HG02678 (cell line): Measurements from ENCODE around the gene GRAP.
"Not testable (repeated sequence)": the region's sequence is repeated elsewhere in the genome, so short reads cannot be mapped to it uniquely, and the experiment has no call there.

Experiments
- ATAC-seq: cut with Tn5 transposase; IDR thresholded peaks from one replicate; pipeline ENCODE4 v1.9.1; 2021; ENCODE audit warnings: mild to moderate bottlenecking, moderate library complexity; ENCODE audit not compliant: unreplicated experiment

GRAP gene

DNA sequence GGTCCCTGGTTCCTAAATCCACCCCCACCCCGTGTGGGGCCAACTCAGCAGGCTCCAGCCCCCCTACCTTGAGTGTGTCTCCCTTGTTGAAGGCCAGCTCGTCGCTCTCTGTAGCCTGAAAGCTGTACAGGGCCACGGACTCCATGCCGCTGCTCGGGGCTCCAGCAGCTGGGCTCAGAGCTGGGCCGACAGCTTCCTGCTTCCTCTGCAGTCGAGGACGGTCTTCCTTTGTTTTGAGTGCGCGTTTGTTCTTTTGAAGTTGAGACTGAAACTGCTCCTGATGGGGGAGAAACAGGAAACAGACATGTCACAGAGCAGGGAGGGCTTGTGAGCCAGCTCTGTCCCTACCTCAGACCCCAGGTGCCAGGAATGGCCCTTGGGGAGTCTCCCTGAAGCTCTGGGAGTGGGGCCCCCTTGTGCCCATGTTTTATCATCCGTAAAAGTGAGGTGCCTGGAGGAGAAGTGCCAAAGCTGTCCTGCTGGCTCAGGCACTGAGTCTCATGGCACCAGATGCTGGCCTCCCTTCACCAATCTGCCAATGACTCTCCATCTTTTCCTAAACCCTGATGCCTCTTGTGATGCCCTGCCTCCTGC lies at the start of gene GRAP:
GRAP (minus strand) TSS at position 176 of the 594 bp plus-strand sequence; CDS start at position 145, 31 bp downstream.
- peak; percentile 36 for ATAC-seq

DNA sequence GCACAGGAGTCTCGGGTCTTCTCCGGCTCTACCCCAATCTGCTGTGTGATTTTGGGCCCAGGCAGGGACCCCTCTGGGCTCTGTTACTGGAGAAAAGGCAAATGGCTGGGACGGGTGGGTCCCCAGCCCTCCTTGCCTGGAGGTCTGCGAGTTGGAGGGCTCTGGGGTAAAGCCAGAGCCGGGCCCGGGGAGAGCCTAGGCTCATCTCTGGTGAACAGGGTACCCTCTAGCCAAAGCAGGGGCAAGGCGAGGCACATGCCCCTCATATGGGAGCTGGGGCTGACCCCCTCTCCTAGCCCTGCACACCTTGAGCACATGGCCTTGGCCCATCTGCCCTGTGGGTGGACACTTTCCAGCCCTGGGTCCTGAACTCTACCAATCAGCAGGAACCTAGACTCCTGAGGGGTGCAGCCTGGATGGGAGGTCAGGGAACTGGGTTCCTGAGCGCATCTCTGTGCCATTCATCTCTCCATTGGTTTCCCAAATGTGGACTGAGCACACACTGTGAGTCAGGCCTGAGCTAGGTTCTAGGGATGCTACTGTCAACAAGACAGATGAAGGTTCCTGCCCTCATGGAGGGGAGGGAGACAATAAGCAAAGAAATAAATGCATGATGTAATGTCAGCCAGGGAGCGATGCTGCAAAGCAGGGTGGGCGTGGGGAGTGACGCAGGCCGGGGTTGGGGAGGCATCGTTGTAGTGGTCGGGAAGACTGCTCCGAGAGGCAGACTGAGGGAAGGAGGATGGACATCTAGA lies 47.1 kb upstream of the GRAP start:
- not testable (repeated sequence) for ATAC-seq

- not testable (repeated sequence) for ATAC-seq
These were observed 46.3 kb upstream of the GRAP start for GRCh38 chr17:19092737-19093683.

DNA sequence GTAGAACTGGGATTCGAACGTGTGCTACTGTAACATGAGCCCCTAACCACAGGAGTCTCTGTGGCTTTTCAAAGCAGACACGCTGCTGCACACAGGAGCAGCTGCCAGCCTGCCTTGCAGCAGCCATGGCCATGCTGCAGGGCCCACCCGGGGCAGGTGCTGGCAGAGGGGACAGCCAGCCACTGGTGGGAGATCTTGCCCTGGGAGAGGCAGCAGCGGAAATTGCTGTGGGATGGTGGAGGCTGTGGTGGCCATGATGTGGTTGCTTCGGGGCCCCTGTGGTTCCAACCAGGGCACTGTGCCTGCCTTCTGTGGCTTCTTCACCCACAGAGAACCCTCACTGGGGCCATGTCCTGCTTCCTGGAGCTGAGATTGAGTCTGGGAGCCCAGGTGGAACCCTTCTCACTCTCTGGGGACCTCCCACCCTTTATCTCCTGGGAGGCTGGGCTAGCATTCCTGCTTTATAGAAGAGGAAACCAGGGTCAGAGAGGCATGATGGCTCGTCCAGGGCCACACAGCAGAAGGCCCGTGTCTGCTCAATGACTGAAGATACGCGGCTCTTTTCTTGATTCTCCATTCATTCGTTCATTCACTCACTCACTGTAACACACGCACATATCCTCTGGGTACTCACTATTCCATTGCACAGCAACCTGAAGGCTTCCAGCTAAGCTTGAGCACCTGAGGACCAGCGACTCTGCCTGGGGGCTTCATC lies 43.5 kb upstream of the GRAP start:
- not testable (repeated sequence) for ATAC-seq

DNA sequence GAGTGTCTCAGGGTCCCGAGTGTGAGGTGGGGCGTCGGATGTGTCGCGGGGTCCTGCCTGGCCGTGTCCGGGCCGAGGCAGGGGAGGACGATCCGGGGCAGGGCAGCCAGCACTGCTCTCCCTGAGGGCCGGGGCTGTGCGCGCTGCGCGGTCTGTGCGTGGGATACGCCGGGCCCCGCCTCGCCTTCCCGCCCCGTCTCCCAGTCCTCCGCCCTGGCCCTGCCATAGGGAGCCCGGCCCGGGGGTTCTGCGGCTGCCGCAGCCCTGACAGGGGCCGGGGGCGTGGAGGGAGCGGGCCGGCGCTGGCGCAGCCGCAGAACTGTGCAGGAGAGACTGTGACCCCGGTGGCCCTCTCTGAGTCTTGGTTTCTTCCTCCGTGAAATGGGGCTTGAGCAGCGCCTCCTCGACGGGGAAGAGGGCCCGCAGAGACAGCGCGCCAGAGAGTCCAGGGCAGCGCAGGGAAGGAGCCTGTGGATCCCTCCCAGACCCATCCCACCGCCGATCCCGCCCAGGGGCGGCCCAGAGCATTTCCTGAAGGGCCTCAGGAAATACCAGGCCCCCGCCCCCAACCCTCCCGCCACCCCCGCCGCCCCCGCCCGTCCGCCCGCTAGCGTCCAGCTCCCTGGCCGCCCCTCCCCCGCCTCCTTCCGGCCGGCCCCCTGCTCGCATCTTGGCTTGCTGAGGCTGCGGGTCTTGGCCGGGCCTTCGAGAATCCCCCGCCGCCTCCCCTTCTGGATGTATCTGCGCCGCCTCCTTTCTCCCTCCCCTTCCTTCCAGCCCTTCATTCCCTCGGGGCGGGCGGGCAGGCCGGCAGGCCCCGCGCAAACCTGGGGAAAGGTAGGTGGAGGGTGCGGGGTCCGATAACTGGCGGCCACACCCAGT lies 42.3 kb upstream of the GRAP start:
- ATAC-seq: not testable (repeated sequence)

- ATAC-seq: not testable (repeated sequence)
These were observed 30.6 kb upstream of the GRAP start for GRCh38 chr17:19077386-19077785.

DNA sequence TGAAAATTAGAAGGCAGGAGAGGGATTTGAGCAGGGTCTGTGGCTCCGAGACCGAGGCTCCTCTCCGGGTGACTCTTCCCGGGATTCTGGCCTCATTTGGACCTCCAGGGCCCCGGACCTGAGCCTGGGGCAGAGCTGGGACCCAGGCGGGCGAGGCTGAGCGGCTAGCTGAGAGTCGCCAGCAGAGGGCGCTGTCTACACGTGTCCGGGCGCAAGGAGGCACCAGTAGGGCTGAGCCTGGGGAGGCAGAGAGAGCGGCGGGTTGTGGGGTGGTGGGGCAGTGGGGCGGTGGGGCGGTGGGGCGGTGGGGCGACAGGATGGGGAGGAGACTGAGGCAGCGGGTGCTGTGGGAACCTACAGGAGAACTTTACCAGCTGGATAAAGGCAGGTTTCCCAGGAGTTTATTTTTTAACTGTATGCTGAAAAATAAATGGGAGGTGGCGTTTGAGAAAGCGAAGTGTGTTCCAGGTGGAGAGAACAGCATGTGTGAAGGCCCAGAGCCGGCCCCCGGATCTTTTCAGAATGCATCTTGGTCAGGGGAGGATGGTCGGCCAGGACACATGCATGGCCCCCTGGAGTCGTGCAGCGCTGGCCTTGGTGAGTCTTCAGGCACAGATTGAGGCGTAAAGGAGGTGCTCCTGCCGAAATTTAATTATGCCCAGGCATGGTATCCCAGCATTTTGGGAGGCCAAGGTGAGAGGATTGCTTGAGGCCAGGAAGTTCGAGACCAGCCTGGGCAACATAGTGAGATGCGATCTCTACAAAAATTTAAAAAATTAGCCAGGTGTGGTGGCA lies 29.8 kb upstream of the GRAP start:
- peak; percentile 47 for ATAC-seq

DNA sequence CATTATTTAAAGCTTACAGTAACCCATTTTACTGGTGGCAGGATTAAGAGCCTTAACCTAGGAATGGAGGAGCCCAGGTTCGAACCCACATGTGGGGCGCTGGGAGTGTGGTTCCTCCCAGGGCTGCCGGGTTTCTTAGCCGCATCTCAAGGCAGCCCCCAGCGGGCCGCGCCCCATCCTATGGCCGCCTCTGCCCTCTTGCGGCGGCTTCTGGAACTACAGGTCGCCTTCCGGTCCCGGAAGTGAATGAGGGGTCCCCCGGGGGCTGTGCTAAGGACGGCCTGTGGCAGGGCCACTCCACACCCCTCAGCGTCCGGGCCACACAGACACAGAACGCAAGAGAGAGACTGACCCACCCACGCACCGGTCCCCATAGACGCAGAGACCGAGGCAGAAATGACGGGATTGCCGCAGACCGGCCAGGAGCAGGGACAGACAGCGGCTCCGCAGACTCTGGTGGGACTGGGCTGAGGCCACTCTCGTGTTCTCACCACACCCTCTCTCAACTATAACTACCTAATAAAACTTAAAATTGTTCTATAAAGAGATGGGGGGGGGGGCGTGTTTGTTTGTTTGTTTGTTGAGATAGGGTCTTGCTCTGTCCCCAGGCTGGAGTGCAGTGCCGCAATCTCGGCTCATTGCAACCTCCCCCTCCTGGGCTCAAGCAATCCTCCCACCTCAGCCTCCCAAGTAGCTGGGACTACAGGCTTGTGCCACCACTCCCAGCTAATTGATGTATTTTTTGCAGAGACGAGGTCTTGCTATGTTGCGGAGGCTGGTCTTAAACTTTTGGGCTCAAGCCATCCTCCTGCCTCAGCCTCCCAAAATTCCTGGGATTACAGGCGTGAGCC lies 23.8 kb upstream of the GRAP start:
- ATAC-seq: peak; percentile 80

DNA sequence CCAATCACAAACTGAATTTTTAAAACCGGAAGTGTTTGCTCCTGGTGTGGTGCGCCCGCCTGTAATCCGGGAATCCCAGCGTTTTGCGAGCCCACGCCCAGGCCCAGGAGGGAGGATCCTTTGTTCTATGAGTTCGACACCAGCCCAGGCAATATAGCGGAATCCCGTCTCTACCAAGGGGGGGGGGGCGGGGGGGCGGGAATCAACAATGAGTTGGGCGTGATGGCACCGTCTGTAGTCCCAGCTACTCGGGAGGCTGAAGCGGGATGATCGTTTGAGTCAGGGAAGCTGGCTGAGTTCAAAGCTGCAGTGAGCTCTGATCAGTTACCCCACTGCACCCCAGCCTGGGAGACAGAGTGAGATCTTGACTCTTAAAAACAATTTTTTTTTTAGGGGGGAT lies 17.6 kb upstream of the GRAP start:
- ATAC-seq: not testable (repeated sequence)

- ATAC-seq: peak; percentile 8
These were observed 16.7 kb upstream of the GRAP start for GRCh38 chr17:19063326-19063956.

- peak; percentile 47 for ATAC-seq
These were observed 16.1 kb upstream of the GRAP start for GRCh38 chr17:19062718-19063325.

DNA sequence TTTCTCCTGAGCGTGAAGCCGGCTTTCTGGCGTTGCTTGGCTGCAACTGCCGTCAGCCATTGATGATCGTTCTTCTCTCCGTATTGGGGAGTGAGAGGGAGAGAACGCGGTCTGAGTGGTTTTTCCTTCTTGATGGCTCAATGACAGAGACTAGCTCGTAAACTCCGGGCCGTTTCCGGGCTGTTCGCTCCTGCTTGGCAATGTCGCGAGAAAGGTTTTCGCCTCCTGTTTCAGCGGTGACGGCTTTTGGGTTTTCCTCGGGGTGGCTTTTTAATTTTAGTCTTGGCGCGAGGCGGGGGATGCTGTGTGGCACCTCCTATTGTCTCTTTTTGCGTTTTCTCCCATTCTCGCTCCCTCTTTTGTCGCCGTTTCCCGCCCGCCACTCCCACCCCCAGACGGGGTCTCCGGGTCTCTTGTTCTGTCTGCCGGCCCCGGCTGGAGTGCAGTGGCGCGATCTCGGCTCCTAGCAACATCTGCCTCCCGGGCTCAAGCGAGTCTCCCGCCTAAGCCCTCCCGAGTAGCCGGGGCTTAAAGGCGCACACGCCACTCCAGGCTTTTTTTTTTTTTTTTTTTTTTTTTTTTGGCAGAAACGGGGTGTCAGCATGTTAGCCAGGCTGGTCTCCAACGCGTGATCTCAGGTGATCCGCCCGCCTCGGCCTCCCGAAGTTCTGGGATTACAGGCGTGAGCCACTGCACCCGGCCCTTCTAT lies 15.4 kb upstream of the GRAP start:
- peak; percentile 37 for ATAC-seq

GRCh38 chr17:19055447-19055846 lies 8.7 kb upstream of the GRAP start:
- ATAC-seq: not testable (repeated sequence)

DNA sequence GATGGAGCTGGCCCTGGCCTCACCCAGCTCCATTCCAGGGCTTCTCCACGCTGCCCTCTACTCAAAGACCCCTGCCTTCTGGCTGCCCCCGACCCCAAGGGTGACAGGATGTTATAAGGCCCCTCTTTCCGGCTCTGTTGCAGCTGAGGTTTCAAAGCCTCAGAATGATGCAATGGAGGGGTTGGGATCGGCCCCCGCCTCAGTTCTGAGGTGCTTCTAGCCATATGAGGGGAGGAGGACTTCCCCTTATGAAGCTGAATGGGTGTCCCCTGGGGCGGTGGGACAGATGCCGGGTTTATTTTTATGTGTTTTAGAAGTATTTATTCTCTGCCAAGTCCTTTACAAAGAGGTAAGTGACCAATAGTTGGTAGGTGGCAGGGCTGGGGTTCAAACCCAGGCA lies 2.1 kb upstream of the GRAP start:
- ATAC-seq: not testable (repeated sequence)

DNA sequence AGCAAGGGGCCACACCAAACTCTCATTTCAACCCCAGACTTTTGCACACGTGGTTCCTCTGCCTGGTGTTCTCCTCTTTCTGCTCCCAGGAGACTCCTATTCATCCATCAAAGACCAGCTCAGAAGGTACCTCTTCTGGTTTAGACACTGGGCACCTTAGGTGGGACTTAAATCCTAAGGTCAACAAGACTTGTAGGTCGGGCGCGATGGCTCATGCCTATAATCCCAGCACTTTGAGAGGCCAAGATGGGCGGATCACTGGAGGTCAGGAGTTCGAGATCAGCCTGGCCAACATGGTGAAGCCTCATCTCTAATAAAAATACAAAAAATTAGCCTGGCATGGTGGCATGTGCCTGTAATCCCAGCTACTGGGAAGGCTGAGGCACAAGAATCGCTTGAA lies 753 bp upstream of the GRAP start:
- ATAC-seq: not testable (repeated sequence)

- not testable (repeated sequence) for ATAC-seq
These were observed 2.1 kb downstream of the GRAP start for GRCh38 chr17:19044643-19045042.
